ENCODE data around the gene UXS1. TPM values are rescaled to one million over a fixed set of nuclear protein-coding genes. Genes with fewer than 3 reads are reported as not detected.
A peak's percentile ranks its signal among the peaks of the same experiment; 100 is the strongest.

UXS1 gene
- total RNA-seq, 1 donor from 2014 or later = 68.3 TPM

GRCh38 chr2:106106622-106107508 is 87.2 kb downstream of the UXS1 start:
- no peak for TF ChIP-seq CTCF (IDR thresholded peaks at IDR 0.05; ENCODE audit: partially characterized antibody, unreplicated experiment)
- Mint-ChIP-seq H3K36me3 (ENCODE audit: unreplicated experiment) (peaks cover 8% of the 10 kb centered on the region), H3K4me1 (ENCODE audit: low read depth, unreplicated experiment) (peaks cover 8% of the 10 kb centered on the region), H3K4me3 (ENCODE audit: unreplicated experiment) (no peak overlapping the region), H3K9me3 (ENCODE audit: unreplicated experiment) (peaks cover 2% of the 10 kb centered on the region), H3K27me3 (ENCODE audit: unreplicated experiment) (no peaks in the 10 kb centered on the region), H3K27ac (ENCODE audit: unreplicated experiment) (no peak overlapping the region)
- DNase-seq = no peak

- H3K36me3 Mint-ChIP-seq (ENCODE audit: unreplicated experiment) = no peaks in the 10 kb centered on the region
- H3K27ac Mint-ChIP-seq (ENCODE audit: unreplicated experiment) = no peak overlapping the region
- no peak overlapping the region for H3K4me3 Mint-ChIP-seq (ENCODE audit: unreplicated experiment)
- TF ChIP-seq CTCF (IDR thresholded peaks at IDR 0.05; ENCODE audit: partially characterized antibody, unreplicated experiment) = no peak
- no peak for DNase-seq
- peaks cover 8% of the 10 kb centered on the region for H3K4me1 Mint-ChIP-seq (ENCODE audit: low read depth, unreplicated experiment)
- peaks cover 2% of the 10 kb centered on the region for H3K9me3 Mint-ChIP-seq (ENCODE audit: unreplicated experiment)
- no peaks in the 10 kb centered on the region for H3K27me3 Mint-ChIP-seq (ENCODE audit: unreplicated experiment)
Measured at GRCh38 chr2:106105151-106105922, 88.8 kb downstream of the UXS1 start.

- H3K9me3 Mint-ChIP-seq (ENCODE audit: unreplicated experiment) = peaks cover 2% of the 10 kb centered on the region
- no peaks in the 10 kb centered on the region for H3K27me3 Mint-ChIP-seq (ENCODE audit: unreplicated experiment)
- peak; percentile 57 for DNase-seq
- no peaks in the 10 kb centered on the region for H3K36me3 Mint-ChIP-seq (ENCODE audit: unreplicated experiment)
- H3K4me3 Mint-ChIP-seq (ENCODE audit: unreplicated experiment) = no peak overlapping the region
- H3K4me1 Mint-ChIP-seq (ENCODE audit: low read depth, unreplicated experiment) = peaks cover 6% of the 10 kb centered on the region
- H3K27ac Mint-ChIP-seq (ENCODE audit: unreplicated experiment) = no peak overlapping the region
- peak; percentile 96 for TF ChIP-seq CTCF (IDR thresholded peaks at IDR 0.05; ENCODE audit: partially characterized antibody, unreplicated experiment)
Measured at GRCh38 chr2:106104332-106105062, 89.6 kb downstream of the UXS1 start.

- H3K36me3 Mint-ChIP-seq (ENCODE audit: unreplicated experiment) = no peaks in the 10 kb centered on the region
- no peak overlapping the region for H3K27ac Mint-ChIP-seq (ENCODE audit: unreplicated experiment)
- TF ChIP-seq CTCF (IDR thresholded peaks at IDR 0.05; ENCODE audit: partially characterized antibody, unreplicated experiment) = no peak
- no peak overlapping the region for H3K4me3 Mint-ChIP-seq (ENCODE audit: unreplicated experiment)
- peaks cover 2% of the 10 kb centered on the region for H3K9me3 Mint-ChIP-seq (ENCODE audit: unreplicated experiment)
- H3K4me1 Mint-ChIP-seq (ENCODE audit: low read depth, unreplicated experiment) = peaks cover 13% of the 10 kb centered on the region
- DNase-seq = no peak
- H3K27me3 Mint-ChIP-seq (ENCODE audit: unreplicated experiment) = no peaks in the 10 kb centered on the region
Measured at GRCh38 chr2:106099691-106100090, 94.4 kb downstream of the UXS1 start.

All from glutamatergic neuron (in vitro differentiated cells).